GM19467 (cell line): ENCODE results near the gene FLT3.
"Not testable (repeated sequence)": the region's sequence is repeated elsewhere in the genome, so short reads cannot be mapped to it uniquely, and the experiment has no call there.

Source experiments
- ATAC-seq: cut with Tn5 transposase; IDR thresholded peaks from one replicate; pipeline ENCODE4 v1.9.1; 2021; ENCODE audit warnings: mild to moderate bottlenecking, moderate library complexity; ENCODE audit not compliant: unreplicated experiment

FLT3 gene

DNA sequence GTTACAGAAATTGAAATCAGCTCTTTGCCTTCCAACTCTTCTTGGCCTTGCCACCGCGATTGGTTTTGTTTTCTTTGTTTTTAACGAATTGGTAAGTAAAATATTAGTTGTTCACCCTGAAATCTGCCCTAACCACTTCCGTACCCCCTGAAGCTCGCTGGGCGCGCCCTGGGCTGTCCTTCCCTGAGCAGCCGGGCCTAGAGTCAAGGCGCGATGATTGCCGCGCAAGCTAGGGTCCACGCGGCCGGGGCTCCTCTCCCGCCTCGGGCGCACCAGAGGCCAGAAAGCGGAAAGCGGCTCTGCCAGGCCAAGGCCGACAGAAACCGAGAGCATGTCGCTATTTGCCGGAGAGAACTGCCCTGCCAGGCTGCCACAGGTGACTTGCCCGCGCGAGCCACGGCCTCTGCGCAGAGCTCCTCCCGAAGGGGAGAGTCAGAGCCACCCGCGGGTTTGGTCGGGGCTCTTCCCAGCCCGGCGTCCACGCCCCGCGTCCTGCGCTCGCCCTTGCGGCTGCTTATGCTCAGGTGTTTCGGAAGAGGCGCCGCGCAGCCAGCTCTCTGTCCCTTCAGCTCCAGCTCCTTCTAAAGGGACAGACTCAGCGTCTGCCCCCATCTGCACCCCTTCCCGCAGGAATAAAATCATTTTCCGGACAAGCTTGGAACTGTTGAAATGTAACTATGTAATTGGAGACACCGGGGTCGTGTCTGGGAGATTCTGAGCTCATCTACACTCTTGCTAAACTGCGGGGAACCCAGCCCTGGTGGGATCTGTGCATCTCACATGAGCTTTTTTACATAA lies 124.6 kb downstream of the FLT3 start:
- ATAC-seq = no peak

DNA sequence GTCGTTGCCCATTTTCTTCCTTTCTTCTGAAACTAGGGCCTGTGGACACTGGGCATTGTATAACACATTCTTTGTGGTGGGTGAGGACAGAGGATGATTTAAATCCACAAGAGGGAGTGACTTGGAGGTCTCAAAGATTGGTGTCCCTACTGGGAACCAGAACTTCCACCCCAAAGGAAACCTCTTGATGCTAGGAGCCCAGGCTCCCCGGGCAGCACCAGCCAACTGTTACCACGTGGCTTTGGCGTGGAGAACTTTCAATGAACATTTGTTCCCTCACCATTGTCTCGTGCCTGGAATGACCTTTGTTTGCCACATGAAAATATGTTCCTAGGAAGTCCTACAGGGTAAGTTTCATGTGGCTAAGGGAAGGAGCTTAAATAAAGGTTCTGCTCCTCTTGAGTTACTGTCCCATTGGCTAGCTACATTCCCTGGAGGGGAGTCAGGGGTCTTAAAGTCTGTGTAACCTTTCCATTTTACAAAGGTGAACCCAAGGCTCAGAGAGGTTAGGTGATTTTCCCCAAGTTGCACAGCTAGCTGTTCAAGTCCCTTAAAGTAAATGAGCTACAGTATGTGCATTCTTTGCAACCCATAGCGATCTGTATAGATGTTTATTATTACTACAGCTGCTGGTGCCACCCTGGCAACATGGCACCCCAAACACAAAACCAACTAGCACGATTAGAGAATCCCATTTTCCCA lies 126.3 kb downstream of the FLT3 start:
- ATAC-seq = no peak

DNA sequence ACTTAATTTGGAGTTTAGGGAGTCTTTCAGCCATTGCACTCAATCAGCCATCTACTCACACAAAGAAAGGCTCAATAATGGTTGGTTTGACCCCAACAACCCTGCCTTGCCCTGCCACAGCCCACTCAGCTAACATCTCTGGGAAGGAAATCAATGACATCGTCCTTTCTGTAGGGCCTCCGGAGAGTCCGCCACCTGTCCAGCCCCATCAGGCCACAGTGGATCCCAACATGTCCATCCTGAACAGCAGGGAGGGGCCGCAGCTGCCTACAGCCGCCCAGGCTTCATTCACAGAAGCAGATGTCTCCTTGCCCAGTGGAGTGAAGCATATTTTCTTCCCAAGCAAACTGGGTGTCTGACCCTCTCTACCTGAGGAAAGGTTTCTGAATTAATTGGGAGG lies 127.1 kb downstream of the FLT3 start:
- no peak for ATAC-seq

DNA sequence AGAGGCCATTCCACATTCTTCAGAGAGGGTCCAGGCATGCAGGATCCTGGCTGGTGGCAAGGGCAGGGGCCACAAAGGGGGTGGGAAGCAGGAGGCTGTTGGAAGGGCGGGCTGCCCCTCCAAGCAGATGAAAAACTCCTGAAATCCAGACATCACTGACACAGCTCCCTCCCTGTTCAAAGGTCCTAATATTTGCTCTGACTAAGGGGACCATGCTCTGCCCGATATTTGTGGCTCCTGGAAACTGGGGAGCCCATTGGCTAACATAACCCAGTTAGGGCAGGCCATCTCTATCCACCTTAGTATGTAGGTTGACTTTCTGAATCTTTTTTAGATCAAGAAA lies 127.9 kb downstream of the FLT3 start:
- no peak for ATAC-seq

DNA sequence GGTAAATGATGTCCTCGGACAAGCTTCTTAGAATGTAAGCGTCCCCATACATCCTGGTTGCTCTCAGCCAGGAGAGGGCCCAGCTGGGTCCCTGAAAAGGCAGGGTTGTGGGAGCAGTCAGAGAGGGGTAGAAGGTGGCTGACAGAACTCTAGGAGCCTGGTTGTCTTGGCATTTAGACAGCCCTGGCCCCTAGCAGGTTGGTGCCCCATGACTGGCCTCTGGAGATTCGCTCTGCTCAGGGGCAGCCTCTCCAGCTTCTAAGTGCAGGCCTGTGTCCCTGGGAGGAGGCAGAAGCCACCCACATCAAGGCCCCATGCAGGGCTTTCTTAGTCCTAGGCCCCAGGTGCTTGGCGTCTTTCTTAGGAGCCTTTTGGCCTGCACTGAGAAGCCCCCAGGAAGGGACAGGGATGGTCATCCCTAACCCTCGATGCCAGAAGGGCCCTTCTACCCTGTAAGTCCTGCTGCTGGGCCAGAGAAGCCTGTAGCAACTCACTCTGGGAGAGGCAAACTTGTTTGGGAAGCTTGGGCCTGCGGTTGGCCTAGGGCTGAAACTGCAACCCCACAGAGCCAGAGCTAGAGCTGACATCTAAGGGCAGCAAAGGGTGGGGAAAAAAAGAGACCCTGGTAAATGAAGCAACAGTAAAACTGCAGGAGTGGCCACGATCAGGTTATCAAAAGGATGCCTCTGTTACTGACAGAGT lies 128.4 kb downstream of the FLT3 start:
- ATAC-seq = no peak

DNA sequence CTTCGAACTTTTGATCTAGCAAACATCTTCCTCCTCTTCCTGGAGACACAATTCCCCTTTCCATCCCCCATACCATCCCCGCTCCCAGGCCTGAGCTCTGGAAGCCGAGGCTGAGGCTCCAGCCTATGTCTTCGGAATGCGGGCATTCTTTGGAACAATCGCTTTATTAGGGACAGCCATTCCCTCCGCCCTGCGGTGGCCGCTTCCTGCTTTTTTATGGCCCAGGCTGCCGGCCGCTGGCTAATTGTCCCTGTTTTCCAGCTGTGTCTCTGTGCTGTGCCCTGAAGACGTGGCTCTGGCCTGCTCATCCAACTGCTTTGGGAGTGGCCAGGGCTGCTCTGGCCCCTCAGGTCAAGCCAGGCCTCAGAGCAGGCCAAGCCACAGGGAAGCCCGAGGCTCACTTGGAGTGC lies 129.1 kb downstream of the FLT3 start:
- ATAC-seq = no peak

DNA sequence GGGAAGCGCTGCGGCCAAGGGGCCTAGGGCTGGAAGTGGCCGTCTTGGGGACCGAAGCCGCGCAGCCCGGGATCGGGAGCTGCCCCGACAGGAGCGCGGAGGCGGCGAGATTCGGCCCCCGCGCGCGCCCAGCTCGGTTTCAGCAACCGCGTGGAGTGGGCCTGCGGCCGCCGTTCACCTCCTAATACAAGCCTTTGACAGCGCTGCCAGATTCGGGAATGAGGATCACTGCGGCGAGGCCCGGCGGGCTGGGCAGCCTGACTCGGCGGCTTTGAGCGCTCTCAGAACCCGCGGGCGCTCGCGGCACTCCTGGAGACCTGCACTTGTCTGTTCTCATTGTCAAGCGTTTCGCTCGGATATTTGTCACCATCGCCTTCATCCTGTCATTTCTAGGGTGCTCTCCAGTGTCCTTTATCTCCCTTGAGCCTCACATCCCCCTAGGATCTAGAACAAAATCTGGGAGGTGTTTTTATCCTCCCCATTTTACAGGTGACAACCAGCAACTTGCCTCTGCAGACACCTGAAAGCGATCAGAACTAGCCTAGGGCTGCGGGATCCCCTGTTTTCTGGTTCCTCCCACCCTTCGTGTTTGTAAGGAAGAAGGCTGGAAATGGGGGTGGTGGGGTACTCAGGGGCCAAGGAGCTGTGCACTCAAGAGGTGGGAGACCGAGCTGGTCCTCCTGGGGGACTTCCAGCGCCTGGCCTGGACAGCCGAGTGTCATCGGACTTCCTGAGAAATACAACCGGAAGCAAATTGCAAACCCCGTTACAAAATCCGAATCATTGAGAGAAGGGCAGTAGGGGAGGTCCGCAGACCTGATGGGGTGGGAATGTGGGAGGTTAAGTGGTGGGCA lies 129.8 kb downstream of the FLT3 start:
- ATAC-seq = no peak

DNA sequence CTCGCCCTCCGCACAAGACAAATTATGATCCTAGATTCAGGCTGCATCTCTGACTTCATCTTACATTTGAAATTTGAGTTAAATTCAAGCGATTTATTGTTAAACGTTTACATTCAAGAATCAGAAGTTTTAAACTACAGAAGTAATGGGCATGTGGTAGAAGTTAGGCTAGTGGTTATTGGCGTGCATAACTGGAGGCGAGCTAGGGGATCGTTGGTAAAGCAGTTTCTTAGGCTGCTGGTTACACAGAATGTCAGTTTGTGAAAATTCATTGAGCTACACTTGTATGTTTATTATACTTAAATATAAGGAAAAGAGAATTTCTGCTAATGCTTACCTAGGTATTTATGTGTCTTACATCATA lies 130.5 kb downstream of the FLT3 start:
- no peak for ATAC-seq

DNA sequence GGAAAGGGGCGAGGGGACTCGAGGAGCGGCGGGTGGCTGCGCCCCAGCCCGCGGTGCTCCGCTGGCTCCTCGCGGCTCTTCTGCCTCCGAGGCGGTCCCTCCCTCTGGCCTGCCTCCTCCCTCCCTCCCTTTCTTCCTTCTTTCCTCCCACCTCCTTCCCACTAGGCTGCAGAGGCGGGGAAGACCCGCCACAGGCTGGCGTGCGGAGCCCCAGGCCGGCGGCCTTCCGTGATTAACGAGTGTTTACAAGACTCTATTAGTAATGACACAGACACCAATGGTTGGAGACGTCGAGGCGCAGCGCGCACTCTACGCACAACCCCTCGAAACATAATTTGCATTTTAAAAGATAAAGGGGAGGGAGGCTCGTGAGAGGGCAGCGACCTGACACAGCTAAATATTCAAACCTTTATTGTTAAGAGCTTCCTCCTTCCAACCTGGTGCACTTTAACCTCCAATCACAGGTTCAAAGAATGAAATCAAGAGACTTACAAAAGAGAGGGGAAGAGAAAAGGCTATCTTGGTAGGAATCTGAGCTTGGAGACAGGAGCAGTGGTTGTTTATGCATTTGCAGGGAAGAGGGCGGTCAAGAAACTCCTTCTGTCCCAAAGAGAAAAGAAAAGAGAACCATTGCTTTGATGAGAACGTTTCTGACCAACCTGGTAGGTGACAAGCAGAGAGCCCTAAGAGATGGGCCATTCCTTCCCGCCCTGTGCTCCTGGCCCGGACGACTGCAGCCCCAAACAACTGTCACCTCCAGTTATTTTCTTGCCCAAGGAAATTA lies 131.1 kb downstream of the FLT3 start, which contains the start of gene CDX2:
TSS of gene CDX2 (minus strand) at position 234 of the 784 bp plus-strand sequence. CDS start 309 bp downstream, outside the sequence.
- no peak for ATAC-seq

DNA sequence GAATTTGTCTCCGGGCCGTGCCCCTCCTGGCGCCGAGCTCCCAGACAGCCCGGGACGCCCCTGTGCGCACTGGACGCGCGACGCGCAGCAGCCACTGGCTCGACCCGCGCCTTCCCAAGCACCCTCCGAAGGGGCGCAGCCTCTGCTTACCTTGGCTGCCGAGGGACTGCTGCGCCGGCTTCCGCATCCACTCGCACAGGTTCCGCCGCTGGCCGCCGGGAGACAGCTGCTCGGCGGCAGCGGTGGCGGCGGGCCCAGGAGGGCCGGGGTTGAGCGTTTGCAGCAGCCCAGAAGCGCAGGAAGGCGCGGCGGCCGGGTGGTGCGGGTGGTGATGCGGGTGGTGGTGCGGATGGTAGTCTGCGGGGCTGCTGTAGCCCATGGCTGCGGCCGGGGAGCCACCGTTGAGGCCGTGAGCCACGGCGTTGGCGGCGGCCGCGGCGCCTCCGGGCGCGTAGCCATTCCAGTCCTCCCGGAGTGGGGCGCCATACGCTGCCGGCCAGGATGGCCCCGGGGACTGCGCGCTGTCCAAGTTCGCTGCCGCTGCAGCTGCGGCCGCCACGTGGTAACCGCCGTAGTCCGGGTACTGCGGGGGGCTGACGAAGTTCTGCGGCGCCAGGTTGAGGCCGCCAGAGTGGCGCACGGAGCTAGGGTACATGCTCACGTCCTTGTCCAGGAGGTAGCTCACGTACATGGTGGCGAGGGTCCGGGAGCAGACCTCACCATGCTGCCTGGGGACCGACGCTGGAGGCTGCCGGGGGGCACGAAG lies 131.9 kb downstream of the FLT3 start:
- ATAC-seq = no peak

DNA sequence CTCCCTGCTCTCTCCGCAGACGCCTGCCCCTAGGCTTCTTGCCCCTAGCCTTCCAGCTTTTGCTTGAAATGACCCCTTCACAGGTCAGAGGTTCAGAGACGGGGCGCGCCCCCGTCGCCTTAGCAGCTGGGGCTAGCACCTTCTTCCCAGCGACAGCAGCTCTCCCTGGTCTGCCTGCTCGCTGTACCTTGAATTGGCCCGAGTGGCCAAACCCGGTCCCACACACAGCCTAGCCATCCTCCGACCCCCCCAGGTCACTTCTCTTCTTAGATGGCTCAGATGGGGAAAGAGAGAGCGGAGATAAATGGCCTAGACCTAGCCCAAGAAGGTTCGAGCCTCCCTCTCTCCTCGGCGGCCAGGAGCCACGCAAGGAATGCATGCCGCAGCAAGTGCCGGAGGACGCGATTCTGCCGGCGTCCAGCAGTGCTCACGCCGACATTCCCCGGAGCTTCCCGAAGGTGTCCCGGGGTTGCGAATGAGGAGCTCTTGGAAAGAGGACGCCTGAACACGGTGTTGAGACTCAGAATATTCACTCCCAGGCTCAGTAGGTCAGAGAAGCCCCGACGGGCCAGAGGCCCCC lies 132.6 kb downstream of the FLT3 start:
- no peak for ATAC-seq

DNA sequence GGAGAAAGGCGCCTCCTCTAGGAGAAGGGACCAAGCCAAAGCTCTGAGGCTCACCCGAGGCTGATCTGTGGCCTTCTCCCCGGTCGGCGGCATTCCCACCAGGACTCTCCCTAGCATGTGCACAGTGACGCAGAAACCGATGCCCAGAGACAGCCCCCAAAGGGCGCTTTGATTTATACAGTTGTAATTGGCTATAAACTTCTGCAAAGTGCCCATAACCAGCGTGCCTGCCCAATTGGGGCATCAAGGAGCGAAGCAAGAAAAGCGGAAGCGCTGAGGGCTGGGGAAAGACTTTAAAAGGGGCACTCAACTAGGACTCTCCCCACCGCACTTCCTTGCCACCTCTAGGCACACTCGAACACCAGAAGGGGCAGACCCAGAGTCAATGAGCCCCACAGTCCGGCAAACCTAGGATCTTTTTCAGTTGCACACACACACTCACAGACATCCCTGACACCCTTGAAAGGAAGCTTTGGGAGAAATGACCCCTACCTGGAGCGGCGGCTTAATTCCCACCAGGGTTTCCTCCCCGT lies 133.1 kb downstream of the FLT3 start:
- no peak for ATAC-seq

DNA sequence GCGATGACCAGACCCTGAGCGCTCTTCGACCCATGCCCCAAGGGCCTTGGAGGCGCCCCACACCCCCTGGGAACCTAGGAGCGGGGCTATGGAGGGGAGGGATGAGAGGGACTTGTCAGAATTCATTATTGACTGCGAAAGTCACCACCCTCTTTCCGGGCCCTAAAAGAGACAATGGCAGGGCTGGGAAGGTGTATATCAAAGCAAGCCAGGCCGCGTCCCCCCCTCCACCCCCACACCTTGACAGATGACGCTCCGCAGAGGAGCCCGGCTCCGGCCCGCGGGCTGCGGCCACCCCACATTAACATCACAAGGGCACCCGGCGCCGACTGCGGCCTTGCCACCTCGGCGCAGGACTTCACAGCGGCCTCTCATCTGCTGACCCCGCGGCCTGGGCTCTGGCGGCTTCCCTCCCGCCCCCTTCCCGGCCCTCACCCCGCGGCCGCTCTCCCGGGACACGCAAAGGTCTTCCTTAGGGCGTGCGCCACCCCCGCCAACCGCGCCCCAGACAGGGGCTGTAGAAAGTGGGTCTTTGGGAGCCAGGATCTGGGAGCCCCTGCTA lies 133.7 kb downstream of the FLT3 start:
- no peak for ATAC-seq

DNA sequence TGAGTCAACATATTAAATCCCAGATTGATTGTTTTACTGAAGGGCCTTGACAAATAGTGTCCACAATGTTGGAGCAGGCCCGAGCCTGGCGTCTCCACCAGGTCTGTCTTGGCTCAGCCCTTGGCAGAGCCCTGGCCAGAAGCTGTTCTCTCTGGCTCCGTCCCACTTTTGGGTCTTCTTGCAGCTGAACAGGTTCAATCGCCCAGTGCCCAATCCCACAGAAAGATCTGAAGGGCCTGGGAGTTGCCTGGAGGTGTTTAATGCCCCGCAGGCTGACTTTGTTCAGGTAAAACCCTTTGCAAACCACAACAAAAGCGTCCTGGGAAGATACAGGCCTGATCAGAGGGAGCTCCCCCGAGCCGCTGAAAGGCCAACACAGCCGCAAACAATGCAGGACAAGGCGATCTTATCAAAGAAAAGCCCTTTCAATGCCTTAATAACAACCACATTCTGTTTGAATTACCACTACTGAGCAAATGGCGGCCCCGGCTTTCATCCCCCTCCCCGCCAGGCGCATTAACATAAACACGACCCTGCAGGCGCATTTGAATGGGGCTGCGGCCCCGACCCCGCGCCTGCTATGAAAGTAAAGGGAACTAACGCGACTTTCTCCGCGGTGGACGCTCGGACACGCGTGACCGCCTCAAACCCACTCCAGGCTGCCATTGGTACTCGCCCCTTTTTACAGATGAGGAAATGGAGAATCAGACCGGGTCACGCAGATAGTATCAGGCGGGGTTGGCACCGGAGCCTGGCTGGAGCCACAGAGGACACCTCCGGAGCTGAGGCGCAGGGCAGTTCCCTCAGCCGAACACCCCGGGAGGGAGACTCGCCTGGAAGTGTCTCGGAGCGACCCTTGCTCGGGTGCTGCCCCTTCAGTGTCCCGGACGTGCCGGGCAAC lies 134.4 kb downstream of the FLT3 start:
- no peak for ATAC-seq

DNA sequence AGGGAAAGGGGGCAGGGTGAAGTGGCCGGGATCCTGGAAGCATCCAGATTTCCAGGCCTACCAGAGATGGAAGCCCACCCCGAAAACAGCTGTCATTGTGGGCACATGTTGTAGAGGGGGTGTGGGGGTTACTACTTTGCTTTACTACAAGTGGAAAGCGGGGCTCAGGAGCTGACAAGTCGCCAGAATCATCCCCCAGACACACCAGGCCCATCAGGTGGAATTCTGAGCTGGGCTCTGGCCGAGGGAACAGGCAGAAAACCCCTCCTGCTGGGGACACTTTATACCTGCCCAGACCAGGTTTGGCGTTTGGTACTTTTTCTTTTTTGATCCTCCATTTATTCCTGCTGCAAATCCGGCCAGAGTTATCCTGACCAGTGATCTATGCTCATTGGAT lies 135.0 kb downstream of the FLT3 start:
- ATAC-seq = no peak

DNA sequence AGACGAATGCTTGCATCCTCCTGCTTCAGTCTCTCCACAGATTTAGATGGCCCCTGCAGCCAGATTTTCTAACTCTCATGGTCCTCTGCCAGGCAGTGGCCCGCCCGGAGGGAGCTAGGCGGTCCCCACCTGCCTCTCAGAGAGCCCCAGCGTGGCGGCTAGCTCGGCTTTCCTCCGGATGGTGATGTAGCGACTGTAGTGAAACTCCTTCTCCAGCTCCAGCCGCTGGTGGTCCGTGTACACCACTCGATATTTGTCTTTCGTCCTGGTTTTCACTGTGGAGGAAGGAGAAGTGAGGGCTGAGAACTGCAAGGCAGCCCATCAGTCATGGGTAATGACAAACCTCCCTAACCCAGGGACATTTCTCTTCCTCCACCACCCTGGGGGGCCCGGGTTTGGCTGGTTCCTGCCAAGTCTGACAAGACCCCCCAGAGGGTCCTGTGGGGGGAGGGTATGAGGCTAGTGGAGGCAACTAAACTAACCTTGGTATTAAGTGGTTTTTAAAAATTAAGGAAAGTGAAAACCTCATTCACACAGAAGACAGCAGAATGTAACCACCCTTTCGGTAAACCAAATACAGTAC lies 135.5 kb downstream of the FLT3 start:
- ATAC-seq = no peak

DNA sequence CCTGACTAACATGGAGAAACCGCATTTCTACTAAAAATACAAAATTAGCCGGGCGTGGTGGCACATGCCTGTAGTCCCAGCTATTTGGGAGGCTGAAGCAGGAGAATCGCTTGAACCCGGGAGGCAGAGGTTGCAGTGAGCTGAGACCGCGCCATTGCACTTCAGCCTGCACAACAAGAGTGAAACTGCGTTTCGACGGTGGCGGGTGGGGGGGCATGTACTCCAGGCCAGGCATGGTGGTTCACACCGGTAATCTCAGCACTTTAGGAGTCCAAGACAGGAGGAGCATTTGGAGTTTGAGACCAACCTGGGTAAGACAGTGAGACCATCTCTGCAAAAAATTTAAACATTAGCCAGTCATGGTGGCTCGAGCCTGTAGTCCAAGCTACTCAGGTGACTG lies 136.2 kb downstream of the FLT3 start:
- not testable (repeated sequence) for ATAC-seq
